HG03521 (cell line): ENCODE results near the gene SLC6A5.

Experiments
- ATAC-seq: cut with Tn5 transposase; IDR thresholded peaks from one replicate; pipeline ENCODE4 v1.9.1; 2021; ENCODE audit warnings: mild to moderate bottlenecking, moderate library complexity; ENCODE audit not compliant: unreplicated experiment

The SLC6A5 gene

GRCh38 chr11:20668844-20669819 is 69.7 kb downstream of the SLC6A5 start, which contains the start of gene NELL1:
TSS of gene NELL1 (plus strand) at chr11:20669586.
- ATAC-seq, result no peak

GRCh38 chr11:20669820-20670684 is 70.6 kb downstream of the SLC6A5 start:
- ATAC-seq, result no peak

GRCh38 chr11:20670932-20671403 is 71.6 kb downstream of the SLC6A5 start:
- ATAC-seq, result no peak

GRCh38 chr11:20671856-20672546 is 72.6 kb downstream of the SLC6A5 start:
- ATAC-seq, result no peak

- ATAC-seq, result no peak
These were observed 73.2 kb downstream of the SLC6A5 start for GRCh38 chr11:20672575-20672974.

GRCh38 chr11:20676658-20677057 is 77.2 kb downstream of the SLC6A5 start:
- ATAC-seq, result no peak

GRCh38 chr11:20688761-20689160 is 89.4 kb downstream of the SLC6A5 start:
- no peak for ATAC-seq

- no peak for ATAC-seq
These were observed 108.5 kb downstream of the SLC6A5 start for GRCh38 chr11:20707876-20708275.
